Activated CD8-positive, alpha-beta T cell treated with anti-CD3 and anti-CD28 coated beads for 36 hours (primary cell): ENCODE results near the gene OR8H2. TPM values are rescaled to one million over a fixed set of nuclear protein-coding genes. Genes with fewer than 3 reads are reported as not detected.
"Not testable (repeated sequence)": the region's sequence is repeated elsewhere in the genome, so short reads cannot be mapped to it uniquely, and the experiment has no call there.

Experiments used
- ATAC-seq: fragments of 200-7000 bp; cut with Tn5 transposase; one replicate; pipeline ENCODE4 v1.10.0; 2021; ENCODE audit warnings: mild to moderate bottlenecking, moderate library complexity
- CTCF ChIA-PET: fragments of 350-600 bp; sonication (Branson Sonifier 250); formaldehyde crosslinking; loops from one replicate; lab custom pipeline; 2021; ENCODE audit warnings: antibody characterized with exemption; lab: Charles Lee
- POLR2A ChIA-PET: fragments of 350-600 bp; sonication (Branson Sonifier 250); formaldehyde crosslinking; loops from one replicate; lab custom pipeline; 2021; ENCODE audit warnings: antibody characterized with exemption; lab: Charles Lee
- DNase-seq: peaks from one replicate; pipeline ENCODE4 v3.0.0-alpha.2; 2020
- H3K27ac Mint-ChIP-seq: one replicate; pipeline ENCODE4 v1.8.0; 2021; ENCODE audit warnings: mild to moderate bottlenecking, mixed read lengths
- H3K27me3 Mint-ChIP-seq: one replicate; pipeline ENCODE4 v1.8.0; 2021; ENCODE audit warnings: mixed read lengths
- H3K36me3 Mint-ChIP-seq: one replicate; pipeline ENCODE4 v1.8.0; 2021; ENCODE audit warnings: low read depth, mixed read lengths
- H3K4me1 Mint-ChIP-seq: one replicate; pipeline ENCODE4 v1.8.0; 2021; ENCODE audit warnings: low read depth, mixed read lengths
- H3K4me3 Mint-ChIP-seq: one replicate; pipeline ENCODE4 v1.8.0; 2021; ENCODE audit warnings: mild to moderate bottlenecking, moderate library complexity, mixed read lengths
- H3K9me3 Mint-ChIP-seq: one replicate; pipeline ENCODE4 v1.8.0; 2021; ENCODE audit warnings: mixed read lengths
- CTCF ChIP-seq: fragments of 200-600 bp; IDR thresholded peaks from one replicate; pipeline ENCODE4 v1.8.0; 2022; ENCODE audit warnings: antibody characterized with exemption, mild to moderate bottlenecking
- intact Hi-C: fragments of 100-400 bp; cut with micrococcal nuclease; formaldehyde crosslinking; loops from one replicate; pipeline ENCODE4 v1.10.0; 2022
- total RNA-seq, 2 experiments: library from RNA; stranded (reverse); gene quantifications; one replicate each; pipeline ENCODE4 v1.2.3, GENCODE V29; 2021

The OR8H2 gene
- total RNA-seq, result not detected

GRCh38 chr11:56103210-56103737 lies at the start of gene OR8H2:
OR8H2 (plus strand) TSS chr11:56103687; CDS start chr11:56105043, 1,356 bp downstream.
- CTCF ChIA-PET, result no interaction called here
- H3K4me3 Mint-ChIP-seq, result no peak within 1 kb of the TSS
- H3K36me3 Mint-ChIP-seq, result no peaks in the 10 kb centered on the region
- H3K27ac Mint-ChIP-seq, result no peak within 1 kb of the TSS
- intact Hi-C loops, result no loop called here
- no peak for DNase-seq
- no peaks in the 10 kb centered on the region for H3K27me3 Mint-ChIP-seq
- no peak for TF ChIP-seq CTCF
- H3K4me1 Mint-ChIP-seq, result no peaks in the 10 kb centered on the region
- H3K9me3 Mint-ChIP-seq, result peaks cover 17% of the 10 kb centered on the region
- POLR2A ChIA-PET, result no interaction called here
- no peak for ATAC-seq

- H3K27me3 Mint-ChIP-seq, intact Hi-C loops, H3K27ac Mint-ChIP-seq, CTCF ChIA-PET, ATAC-seq, DNase-seq, H3K4me1 Mint-ChIP-seq, H3K36me3 Mint-ChIP-seq, H3K4me3 Mint-ChIP-seq, POLR2A ChIA-PET: not testable (repeated sequence)
- H3K9me3 Mint-ChIP-seq, result peaks cover 22% of the 10 kb centered on the region
These were observed 47.1 kb upstream of the OR8H2 start for GRCh38 chr11:56056366-56056765.

GRCh38 chr11:56057661-56058237 lies 45.7 kb upstream of the OR8H2 start:
- H3K27ac Mint-ChIP-seq, H3K4me3 Mint-ChIP-seq, CTCF ChIA-PET, H3K4me1 Mint-ChIP-seq, H3K36me3 Mint-ChIP-seq, H3K27me3 Mint-ChIP-seq, intact Hi-C loops, POLR2A ChIA-PET, DNase-seq, ATAC-seq: not testable (repeated sequence)
- peaks cover 22% of the 10 kb centered on the region for H3K9me3 Mint-ChIP-seq

- H3K27ac Mint-ChIP-seq, H3K36me3 Mint-ChIP-seq, POLR2A ChIA-PET, DNase-seq, H3K27me3 Mint-ChIP-seq, intact Hi-C loops, CTCF ChIA-PET, H3K4me3 Mint-ChIP-seq, ATAC-seq, H3K4me1 Mint-ChIP-seq: not testable (repeated sequence)
- H3K9me3 Mint-ChIP-seq, result peaks cover 24% of the 10 kb centered on the region
These were observed 45.2 kb upstream of the OR8H2 start for GRCh38 chr11:56058260-56058780.

- ATAC-seq (no peak), DNase-seq (no peak)
- no peaks in the 10 kb centered on the region for H3K4me1 Mint-ChIP-seq
- H3K27me3 Mint-ChIP-seq, result no peaks in the 10 kb centered on the region
- no peak overlapping the region for H3K4me3 Mint-ChIP-seq
- TF ChIP-seq CTCF, result no peak
- no peak overlapping the region for H3K27ac Mint-ChIP-seq
- H3K9me3 Mint-ChIP-seq, result peaks cover 15% of the 10 kb centered on the region
- H3K36me3 Mint-ChIP-seq, result no peaks in the 10 kb centered on the region
- POLR2A ChIA-PET, result no interaction called here
- CTCF ChIA-PET, result no interaction called here
- intact Hi-C loops, result no loop called here
These were observed 36.5 kb upstream of the OR8H2 start for GRCh38 chr11:56066980-56067379.

- ChIA-PET POLR2A (no interaction called here), CTCF (no interaction called here)
- ATAC-seq, result no peak
- Mint-ChIP-seq H3K4me1 (no peaks in the 10 kb centered on the region), H3K36me3 (no peaks in the 10 kb centered on the region), H3K9me3 (peaks cover 16% of the 10 kb centered on the region), H3K4me3 (no peak overlapping the region), H3K27ac (no peak overlapping the region), H3K27me3 (no peaks in the 10 kb centered on the region)
- intact Hi-C loops, result loop anchor here (10.0 kb wide), 1 partner anchor 55 kb away; no protein-coding TSS in a partner anchor
- TF ChIP-seq CTCF, result no peak
- DNase-seq, result no peak
These were observed 13.8 kb upstream of the OR8H2 start for GRCh38 chr11:56089697-56090096.
